Stimulated activated CD8-positive, alpha-beta memory T cell treated with anti-CD3 and anti-CD28 coated beads, Interleukin-7, amount 100 ng/mL, for 1 hour (primary cell): Measurements from ENCODE around the gene ADARB2.
"Not testable (repeated sequence)": the region's sequence is repeated elsewhere in the genome, so short reads cannot be mapped to it uniquely, and the experiment has no call there.

Experiments
- DNase-seq, 2 donors: peaks; one replicate each; pipeline ENCODE4 v3.0.0-alpha.2; 2020; ENCODE audit warnings: low read depth in 2 of 2

Gene ADARB2

DNA sequence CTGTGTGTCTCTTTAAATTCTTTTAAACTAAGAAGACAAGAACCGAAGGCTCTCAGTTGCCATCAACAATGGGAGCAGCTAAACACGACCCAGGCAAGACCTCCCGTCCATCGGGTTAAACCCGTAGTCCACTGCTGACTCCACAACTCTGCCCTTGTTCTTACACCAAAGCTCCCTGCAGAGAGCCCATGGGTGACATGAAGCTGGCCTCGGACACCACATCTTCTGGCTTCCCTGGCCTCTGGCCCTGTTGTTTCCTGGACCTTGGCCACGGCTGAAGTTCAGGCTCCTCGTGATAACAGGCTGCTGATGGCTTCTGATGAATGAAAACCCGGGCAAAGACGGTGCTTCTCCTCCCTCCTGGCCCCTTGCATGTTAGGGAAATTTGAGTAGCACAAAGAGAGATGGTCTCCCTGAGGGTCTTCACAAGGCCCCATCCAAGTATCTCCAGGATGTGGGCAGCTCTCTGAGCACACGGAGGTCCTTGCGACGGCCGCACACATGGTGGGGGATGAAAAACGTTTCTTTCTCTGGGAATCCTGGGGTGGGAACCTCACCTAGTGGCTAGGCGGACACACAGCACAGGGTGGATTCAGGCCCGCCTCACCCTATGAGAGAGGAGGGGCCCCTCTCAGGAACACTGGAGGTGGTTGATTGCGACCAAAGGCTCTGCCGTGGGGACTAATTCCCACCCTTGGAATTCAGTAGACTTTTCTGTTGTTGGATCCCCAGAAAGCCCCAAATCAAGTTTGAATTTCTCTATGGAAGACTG lies 271.1 kb downstream of the ADARB2 start:
- DNase-seq, result no peak

DNA sequence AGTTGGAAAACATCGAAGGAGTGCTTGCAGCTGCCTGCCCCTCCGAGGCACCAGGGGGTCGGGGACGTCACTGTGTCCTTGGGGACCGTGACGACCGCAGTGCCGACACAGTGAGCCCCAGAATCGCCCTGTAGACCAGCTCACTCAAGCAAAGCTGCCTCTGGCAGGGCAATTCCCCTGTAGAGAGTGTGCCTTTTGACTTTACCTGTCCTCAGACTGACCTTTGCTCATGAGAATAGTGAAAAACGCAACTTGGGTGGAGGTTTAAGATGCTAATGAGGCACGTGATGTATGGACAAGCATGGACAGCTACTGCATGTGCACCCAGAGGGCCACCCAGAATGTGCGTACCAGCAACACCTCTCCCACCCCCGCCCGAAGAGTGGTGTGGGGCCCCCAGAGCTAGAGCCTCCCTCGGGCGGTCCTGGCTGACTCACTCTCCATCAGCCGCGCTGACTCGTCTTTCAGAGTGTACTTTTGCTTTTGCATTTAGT lies 271.9 kb downstream of the ADARB2 start:
- no peak for DNase-seq

DNA sequence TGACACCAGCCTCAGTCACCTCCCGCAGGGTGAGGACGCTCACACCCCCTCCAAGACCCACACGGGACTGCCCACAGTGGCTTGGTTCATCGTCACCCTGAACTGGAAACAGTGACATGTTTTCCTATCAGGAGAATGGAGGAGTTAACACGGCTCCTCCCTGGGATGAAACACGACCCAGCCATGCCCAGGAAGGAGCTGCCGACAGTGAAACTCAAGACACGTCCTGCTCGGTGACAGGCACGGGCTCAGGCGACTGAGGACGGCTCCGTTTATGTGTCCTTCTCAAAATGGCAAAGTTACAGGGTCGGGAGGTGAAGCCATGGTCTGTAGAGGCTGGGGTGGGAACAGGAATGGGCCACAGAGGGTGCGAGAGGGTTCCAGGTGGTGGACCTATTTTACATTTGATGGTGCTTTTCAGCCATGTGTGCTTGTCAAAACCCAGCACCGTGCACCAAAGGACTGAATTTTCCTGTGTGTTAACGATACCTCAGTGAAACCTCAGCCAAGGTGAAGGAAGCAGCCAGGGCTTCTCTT lies 272.4 kb downstream of the ADARB2 start:
- DNase-seq, result no peak

DNA sequence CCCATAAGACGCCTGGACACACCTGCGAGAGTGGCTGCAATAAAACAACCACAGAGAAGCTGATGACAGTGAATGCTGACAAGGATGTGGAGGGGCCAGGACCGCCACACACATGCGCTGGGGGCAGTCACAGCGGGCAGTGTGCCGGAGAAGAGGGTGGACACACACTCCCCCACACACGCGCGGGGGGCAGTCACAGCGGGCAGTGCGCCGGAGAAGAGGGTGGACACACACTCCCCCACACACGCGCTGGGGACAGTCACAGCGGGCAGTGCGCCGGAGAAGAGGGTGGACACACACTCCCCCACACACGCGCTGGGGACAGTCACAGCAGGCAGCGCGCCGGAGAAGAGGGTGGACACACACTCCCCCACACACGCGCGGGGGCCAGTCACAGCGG lies 273.4 kb downstream of the ADARB2 start:
- not testable (repeated sequence) for DNase-seq

DNA sequence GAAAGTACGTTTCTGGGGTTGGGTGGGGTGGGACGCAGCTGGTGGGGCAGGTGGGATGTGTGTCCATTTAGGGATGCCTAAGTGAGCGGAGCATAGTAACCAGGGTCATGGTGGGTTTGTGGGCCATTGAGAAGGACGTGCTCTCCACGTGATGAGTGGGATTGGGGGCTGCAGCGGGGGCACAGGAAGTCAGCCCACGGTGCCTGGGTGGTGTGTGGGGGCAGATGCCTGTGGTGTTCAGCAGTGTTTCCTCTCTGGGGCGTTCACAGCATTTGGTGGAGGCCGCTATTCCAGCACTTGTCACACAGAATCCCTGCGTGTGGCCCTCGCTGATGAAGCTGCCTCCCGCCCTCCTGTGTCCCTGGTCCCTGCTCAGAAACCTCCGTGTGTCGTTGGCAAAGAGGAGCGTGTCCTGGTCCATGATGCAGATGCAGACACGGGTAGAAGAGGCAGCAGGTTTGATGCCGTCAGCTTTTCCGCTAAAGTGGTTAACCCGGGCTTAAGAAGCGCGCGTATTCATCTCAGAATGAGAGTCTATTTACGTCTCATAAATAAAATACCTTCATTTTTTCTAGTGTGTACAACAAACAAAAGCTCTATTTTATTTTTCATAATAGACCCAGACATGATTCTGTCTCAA lies 274.2 kb downstream of the ADARB2 start:
- DNase-seq, result no peak

DNA sequence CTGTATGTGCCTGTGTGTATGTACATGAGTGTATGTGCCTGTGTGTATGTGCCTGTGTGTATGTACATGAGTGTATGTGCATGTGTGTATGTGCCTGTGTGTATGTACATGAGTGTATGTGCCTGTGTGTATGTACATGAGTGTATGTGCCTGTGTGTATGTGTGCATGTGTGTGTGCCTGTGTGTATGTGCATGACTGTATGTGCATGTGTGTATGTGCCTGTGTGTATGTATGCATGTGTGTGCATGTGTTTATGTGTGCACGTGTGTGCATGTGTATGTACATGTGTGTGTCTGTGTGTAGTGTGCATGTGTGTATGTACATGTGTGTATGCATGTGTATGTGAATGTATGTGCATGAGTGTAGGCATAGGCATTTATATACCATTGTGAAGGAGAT lies 274.8 kb downstream of the ADARB2 start:
- DNase-seq, result no peak

DNA sequence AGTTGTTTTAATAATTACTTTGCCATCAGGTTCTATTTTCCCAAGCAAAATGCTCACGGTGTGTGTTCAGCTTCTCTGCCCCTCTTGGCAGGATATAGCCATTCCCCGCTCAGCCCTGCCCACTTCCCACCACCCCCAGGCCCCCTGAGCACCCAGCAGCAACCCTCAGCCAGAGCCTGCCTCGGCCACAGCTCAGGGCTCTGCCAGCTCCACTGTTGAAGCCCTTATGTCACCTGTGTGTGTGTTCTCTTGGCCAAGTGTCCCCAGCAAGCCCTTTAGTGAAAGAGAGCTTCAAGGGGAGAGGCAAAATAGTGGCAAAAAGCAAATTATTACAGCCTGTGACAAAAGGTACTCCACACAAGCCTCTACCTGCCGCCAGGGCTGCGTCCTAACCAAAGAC lies 275.3 kb downstream of the ADARB2 start:
- DNase-seq, result no peak

DNA sequence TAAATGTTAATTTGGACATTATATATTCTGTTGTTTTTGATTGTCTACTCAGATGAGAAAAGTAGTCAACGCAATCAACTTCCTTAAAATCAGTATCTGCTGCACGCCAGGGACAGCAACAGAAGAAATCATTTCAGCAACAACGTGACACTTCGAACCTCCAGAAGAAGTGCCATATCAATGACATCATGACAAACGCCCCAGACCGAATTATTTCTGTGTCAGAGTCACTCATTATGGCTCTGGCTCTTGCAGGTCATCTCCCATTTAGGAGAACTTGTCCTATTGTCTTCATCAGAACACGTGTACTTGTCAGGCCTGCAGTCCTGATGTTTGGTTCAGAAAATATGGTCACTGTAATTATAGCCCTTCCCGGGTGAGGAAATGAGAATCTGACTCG lies 276.3 kb downstream of the ADARB2 start:
- no peak for DNase-seq

DNA sequence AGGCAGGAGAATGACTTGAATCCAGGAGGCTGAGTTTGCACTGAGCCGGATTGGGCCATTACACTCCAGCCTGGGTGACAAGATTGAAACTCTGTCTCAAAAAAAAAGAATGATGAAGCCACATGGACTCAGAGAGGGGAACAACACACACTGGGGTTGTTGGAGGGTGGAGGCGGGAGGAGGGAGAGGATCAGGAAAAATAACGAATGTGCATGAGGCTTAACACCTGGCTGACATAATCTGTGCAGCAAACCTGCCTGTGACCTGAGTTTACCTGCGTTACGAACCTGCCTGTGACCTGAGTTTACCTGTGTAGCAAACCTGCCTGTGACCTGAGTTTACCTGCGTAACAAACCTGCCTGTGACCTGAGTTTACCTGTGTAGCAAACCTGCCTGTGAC lies 277.7 kb downstream of the ADARB2 start:
- DNase-seq, result not testable (repeated sequence)

DNA sequence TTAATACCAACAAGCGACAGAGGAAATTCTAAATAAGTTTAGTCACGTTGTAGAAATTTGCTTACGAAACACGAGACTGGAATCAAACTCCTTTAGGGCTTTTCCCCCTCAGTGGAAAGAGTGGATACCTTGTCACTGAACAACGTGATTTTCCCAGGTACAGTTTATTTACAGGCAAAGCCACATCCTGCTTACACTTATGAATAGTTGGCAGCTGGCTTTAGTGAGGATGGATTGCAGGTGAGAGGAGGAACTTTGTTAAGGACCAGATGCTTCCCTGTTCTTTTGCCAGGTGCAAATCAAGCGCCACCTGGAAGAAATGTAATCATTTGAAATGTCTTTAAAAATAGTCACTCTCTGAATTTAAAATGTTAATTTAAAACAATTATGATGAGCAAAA lies 282.4 kb downstream of the ADARB2 start:
- DNase-seq, result no peak

DNA sequence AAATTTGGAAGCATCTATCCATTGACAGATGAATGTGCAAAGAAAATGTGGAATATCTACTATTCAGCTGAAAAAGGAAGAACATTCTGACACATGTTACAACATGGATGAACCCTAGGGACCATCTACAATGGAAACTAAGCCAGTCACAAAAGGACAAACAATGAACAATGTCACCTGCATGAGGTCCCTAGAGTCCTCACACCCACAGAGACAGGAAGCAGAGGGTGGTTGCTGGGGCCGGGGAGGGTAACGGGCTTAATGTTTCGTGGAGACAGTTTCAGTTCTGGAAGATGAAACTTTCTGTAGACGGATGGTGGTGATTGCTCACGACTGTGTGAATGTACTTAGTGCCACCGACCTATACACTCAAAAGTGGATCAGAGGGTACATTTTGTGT lies 282.9 kb downstream of the ADARB2 start:
- no peak for DNase-seq

DNA sequence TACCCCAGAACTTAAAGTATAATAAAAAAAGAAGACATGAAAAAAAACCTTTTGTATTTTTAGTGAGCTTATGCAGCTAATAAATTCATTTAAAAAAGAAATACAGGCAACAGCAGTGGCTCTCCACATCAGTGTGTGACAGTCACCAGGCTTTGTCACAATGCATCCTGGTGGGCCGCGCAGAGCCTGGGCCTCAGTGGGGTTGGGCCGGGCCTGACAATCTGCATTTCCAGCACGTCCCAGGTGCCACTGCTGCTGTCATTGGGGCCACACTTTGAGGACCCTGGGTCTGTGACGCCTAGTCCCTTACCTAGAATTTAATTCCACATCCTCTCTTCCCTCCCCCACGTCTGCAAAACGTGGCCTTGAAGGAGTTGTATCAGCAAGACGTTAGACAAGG lies 284.5 kb downstream of the ADARB2 start:
- no peak for DNase-seq

DNA sequence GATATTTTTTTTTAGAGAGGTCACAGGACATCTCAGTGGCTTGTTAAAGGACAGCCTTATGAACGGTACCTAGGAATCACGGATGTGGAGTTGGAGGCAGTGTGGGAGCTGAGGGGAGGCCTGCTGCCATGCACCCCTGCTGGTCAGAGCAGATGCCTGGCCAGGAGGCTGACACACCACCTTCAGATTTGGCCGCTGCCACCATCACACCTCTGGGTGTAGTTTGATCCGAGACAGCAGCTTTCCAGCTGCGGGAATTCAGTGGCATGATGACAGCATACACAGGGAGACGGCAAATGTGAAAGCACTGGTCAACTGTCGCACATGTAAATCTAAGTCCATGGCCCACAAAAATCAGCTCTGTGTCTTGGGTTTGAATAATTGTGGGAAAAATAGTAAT lies 285.4 kb downstream of the ADARB2 start:
- no peak for DNase-seq

DNA sequence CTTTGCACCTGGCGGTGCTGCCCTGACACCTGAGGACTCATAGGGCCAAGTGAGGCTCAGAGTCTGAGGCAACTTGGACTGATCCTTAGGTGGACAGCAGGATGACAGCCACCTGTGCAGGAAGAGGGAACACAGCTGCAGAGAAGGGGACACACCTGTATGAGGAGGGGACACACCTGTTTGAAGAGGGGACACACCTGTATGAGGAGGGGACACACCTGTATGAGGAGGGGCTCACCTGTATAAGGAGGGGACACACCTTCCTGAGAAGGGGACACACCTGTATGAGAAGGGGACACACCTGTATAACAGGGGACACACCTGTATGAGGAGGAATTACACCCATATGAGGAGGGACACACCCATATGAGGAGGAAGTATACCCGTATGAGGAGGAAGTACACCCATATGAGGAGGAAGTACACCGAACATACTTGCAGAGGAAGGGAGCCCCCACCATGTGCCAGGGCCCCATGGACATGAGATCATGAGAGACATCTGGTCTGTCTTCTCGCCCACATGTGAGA lies 285.9 kb downstream of the ADARB2 start:
- DNase-seq, result no peak

DNA sequence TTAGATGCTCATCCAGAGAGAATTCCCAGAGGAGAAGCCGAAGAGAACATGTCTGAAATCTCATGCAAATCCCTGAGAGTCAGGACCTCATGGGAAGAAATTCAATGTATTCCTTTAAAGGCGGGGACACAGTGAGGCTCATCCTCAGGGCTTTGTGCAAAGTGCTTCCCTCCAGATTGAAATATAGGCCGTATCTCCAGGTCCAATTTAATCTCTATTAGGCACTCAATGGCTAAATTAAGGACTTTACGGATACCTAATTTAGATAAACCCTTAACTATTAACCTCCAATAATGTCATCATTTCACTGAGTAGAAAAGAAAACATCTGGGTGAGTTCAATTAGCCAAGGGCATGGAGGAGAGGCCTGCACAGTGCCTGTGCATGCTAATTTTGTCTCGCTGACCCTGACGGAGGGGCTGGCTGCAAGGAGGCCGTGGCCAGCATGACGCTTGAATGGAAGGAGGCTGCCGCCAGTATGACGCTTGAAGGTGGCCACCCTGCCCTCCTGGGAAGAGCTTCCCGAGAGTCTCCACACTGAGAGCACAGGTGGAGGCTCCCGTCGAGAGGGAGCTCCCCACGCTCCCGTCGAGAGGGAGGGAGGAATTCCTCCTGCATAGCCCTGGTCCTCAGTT lies 287.6 kb downstream of the ADARB2 start:
- no peak for DNase-seq

DNA sequence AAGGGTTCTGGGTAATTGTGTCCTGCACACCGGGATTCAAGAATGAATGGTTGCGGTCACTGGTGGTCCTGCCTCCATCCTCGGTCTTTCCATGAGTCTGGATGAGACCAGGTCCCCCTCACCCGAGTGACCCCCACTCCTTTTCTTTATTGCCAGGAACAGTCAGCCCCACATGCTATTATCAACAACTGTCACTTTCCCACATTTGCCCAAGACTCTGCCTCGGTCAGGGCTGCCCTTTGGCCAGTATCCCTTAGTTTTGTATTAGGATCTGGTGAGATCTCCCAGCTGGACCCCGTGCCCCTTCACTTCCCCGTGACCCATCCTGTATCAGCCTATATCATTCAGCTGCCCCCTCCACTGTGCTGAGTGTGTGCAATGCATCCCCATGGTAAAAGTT lies 288.3 kb downstream of the ADARB2 start:
- no peak for DNase-seq

DNA sequence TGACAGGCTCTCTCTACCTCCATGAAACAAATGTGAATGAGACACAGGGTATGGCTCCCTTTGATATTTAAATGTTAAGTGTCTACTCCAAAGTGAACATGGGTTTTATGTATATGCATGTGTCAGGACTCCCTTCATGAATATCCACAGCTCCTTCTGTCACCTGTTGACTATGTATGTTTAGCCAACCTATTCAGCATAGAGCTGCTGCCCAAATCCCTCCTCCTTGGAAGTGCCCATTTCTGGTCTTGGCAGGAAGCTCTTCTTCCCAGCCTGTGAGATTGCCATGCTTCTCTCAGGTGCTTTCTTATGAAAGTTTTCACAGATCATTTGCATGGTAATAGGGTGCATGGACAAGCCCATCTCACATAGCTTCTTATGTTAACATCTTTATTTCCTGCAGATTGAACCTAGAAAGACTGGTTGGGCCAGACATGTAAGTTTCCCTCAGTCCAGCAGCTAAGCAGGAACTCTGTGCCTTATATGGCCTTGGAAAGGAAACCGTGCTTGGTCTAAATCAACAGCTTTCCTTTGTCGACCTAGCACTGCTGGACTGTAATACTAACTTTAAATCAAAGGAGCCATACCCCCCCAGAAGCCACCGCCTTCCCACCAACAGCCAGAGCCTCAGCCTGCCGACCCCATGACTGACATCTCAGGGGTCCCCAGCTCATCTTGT lies 288.9 kb downstream of the ADARB2 start:
- no peak for DNase-seq

DNA sequence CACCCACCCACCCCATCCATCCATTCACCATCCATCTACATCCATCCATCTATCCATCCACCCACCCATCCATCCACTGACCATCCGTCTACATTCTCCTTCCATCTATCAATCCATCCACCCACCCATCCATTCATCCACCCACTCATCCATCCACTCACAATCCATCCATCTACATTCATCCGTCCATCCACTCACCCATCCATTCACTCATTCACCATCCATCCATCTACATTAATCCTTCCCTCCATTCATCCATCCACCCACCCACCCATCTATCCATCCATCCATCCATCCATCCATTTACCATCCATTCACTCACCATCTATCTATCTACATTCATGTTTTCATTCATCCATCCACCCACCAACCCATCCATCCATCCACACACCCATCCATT lies 292.5 kb downstream of the ADARB2 start:
- no peak for DNase-seq

DNA sequence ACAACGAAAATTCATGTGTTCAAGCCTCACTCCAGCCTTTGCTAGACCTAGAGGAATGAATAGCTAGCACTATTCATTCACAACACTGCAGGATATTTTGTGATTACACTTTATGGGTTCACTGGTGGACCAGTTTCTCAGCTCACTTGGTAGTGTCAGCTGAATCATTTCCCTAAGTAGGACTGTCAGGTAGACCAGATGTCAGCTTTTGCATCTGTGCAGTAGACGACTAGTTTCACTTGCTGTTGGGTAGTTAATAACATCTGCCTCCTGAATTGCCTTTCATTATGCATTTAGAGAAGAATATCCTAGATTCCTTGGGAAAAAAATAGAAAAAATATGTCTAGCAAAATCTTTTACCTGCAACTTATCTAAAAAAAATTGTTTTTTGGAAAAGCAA lies 296.4 kb downstream of the ADARB2 start:
- DNase-seq, result no peak

DNA sequence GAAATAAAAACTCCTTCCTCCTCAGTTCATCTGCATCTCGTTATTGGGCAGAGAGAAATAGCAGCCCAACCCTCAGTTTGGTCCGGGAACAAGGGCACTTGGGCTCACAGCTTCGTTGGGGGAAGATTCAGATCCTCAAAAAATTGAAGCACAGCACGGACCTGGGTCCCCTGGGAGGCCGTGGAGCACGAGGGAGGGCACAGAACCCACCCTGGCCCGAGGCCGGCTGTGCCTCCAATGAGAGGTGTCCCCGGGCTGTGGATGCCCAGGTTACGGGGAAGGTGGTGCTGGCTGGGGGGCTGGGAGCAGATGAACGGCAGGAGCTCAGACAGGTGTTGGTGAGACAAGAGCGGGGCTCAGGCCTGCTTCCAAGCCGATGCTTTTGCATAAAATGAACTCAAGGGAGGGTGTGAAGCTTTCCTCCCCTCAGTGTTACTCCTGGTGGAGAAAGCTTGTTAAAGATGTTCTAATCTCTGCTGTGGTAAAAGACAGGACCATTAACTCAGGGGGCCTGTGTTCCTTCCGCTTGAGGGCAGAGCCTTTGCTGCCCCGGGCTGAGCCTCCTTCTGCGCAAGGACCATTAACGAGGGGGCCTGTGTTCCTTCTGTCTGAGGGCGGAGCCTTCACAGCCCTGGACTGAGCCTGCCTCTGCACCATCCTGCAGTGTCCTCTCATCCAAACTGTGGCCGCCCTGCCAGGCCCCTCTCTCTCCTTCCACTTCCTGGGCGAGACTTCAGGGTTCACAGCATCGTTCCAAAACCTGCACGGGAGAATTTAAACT lies 302.2 kb downstream of the ADARB2 start:
- DNase-seq, result no peak

DNA sequence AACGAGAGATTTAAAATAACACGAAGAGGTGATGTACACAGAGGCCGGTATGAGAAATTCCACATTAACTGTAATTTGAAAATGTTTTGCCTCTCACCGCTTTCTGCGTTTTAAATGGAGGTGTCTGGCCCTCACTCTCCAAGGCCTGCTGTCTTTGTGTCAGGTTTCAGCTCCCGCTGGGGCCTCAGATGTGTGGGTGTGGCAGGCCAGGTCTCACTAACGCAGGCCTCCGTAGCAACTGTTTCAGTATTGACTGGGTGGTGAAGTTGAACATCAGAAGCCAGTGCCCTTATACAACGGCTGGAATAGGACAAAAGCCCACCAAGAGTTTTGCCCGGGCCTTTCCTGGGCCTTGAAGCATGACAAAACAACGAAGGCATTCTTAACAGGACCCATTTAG lies 303.1 kb downstream of the ADARB2 start:
- DNase-seq, result no peak
